Measurements from ENCODE around the gene PDZD2.

- TF ChIP-seq CTCF (IDR thresholded peaks at IDR 0.05) (no peak), EP300 (IDR thresholded peaks at IDR 0.05) (no peak), POLR2A (IDR thresholded peaks at IDR 0.05; ENCODE audit: low read depth) (no peak)
These were observed 118.9 kb downstream of the PDZD2 start for GRCh38 chr5:31757806-31758205.

Measured in esophagus muscularis mucosa (tissue), 4 donors.